Stimulated activated CD4-positive, alpha-beta T cell treated with anti-CD3 and anti-CD28 coated beads, Interleukin-1b, Interleukin-23, amount 100 ng/mL, for 24 hours (primary cell): ENCODE measurements around the gene GID8.

Experiments used
- DNase-seq, 4 experiments: peaks; one replicate each; pipeline ENCODE4 v3.0.0-alpha.2; 2020; ENCODE audit warnings: low read depth in 4 of 4, low spot score in 1 of 4

The GID8 gene

DNA sequence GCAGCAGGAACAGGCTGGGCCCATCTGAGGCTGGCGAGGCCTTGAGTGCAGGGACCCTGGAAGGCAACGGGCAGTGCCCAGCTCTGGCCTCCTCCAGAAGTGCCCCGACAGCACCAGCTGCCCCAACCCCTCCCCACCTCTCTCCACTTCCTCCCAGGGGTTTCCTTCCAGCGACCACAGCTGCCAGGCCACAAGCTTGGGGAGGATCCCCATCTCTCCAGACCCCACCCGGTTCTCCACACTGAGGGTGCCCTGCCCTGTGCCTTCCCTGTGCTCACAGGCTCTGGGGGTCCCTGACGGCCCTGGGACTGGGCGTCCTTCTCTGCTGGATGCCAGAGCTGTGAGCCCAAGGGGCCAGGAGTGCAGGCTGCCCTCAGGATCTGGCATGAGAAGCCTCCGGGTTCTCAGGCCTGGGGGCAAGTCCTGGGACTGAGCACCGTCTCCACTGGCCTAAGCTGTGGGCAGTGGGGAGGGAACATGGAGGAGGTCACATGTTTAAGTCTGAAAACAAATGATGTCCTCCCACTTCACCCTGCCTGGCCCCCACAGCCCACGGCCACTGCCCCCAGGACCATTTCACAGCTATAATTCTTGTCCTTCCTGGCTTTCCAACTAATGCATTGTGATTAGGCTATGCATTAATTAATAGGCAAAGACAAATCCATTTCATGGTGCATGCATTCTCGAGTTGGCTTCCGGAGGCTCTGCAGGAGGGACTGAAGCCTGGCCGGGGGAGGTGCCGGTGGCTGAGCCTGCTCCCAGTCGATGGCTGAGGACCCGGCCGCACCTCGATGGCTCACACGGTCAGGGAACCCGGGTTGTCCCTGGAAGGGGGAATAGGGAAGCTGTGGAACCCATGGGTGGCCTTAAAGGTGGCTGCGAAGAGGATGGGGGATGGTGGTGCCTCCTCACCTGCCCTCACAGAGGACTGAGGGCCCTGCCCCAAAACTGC is 44.5 kb downstream of the GID8 start:
- no peak for DNase-seq

DNA sequence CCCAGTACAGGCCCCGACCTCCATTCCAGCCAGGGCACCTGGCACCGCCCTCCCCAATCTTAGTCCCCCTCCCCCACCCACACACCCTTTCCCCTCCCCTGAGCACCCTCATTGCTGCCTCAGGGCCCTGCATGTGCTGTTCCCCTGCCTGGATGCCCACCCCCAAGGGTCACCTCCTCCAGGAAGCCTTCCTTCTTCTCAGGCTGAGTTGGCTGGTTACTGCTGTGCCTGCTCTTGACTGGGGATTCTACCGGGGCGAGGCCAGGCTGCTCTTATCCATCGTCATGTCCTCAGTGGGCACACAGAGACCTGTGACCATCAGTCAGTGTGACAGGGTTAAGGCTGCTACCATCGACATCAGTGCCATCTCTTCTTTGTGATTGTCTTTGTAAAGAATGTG is 45.3 kb downstream of the GID8 start:
- DNase-seq = no peak

DNA sequence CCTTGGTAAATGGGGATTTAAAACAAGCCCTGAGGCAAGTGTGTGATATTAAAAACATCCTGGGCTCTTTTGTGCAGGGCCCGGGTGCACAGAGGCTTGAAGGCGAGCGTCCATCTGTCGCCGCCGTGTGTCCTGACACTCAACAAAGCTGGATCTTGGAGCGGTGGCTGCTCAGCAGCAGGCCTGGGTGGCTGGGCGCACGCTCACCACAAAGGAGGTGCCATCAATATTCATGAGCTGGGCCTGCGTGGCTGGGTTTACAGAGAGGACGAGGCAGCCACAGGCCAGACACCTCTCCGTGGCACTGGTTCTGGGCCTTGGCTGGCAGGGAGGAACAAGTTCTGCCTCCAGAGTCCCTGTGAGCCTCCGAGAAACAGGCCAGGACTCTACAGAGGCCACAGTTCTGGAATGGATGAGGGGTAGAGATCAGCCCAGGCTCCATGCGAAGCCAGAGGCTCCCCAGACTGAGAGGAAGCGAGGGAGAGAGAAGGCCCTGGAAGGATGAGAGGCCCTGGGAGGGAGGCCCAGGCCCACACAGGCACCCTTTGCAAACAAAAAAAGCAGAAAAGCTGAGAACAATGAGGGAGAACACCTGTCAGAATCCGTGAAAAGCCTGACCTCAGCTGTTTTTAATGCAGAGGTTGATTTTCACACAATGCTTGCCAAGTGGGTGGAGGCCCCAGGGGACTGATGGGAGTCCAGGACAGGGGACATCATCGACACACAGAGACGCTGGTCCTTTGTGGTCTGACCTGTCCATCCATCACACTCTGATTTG is 46.9 kb downstream of the GID8 start:
- DNase-seq = no peak

DNA sequence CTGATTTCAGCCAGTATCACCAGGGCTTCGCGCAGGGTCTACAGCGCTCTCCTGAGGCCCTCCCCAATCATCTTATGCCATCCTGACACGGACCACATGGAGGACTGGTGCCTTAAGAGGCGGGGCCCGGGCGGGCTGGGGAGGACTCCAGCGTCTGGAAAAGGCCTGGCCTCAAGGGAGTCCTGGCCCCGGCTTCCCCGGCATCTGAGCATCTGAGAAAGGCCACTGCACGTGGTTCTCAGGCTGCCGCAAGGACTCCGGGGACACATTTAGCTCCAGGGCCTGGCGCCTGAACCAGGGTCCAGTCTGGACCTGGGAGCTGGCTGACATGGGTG is 47.5 kb downstream of the GID8 start:
- no peak for DNase-seq

DNA sequence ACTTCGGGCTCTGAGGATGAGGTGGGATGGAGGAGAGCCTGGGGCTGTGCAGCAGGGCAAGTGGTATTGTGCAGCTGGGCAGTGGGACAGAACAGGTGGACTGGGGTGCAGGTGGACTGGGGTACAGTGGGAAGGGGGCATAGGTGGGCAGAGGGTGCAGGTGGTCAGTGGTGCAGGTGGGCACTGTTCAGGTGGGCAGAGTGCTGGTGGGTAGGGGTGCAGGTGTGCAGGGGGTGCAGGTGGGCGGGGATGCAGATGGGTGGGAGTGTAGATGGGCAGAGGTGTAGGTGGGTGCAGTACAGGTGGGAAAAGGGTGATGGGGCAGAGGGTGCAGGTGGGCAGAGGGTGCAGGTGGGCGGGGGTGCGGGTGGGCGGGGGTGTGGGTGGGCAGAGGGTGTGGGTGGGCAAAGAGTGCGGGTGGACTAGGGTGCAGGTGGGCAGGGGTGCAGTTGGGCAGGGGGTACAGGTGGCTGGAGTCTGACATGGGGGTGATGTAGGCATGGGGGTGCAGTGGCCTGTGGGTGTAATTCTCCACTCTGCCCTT is 48.4 kb downstream of the GID8 start:
- no peak for DNase-seq

DNA sequence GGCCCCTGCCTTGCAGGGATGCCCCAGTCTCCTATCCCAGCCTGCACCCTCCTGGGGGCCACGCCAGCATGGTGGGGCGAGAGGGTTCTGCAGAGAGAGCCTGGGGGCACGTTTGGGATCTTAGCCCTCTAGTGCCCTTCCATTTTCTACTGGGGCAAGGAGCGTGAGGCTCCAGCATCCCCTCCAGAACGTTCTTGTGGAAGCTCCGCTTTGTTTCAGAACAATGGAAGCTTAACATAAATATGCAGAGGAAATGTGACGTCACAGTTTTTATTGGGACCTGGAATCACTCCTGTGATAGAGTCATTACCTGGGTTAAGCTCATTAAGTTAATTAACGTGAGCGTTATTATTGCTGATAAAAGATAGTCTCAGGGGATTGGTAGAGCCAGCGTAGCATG is 49.2 kb downstream of the GID8 start:
- no peak for DNase-seq

DNA sequence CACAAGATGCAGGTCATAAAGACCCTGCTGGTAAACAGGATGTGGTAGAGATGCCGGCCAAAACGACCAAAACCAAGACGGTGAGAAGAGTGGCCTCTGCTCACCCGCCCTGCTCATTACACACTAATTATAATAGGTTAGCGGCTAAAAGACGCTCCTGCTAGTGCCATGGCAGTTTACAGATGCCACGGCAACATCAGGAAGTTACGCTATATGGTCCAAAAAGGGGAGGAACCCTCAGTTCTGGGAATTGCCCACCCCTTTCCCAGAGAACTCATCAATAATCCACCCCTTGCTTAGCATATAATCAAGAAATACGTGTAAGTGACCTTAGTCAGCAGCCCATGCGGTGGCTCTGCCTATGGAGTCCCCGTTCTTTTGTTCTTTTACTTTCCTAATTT is 51.3 kb downstream of the GID8 start:
- DNase-seq = no peak

DNA sequence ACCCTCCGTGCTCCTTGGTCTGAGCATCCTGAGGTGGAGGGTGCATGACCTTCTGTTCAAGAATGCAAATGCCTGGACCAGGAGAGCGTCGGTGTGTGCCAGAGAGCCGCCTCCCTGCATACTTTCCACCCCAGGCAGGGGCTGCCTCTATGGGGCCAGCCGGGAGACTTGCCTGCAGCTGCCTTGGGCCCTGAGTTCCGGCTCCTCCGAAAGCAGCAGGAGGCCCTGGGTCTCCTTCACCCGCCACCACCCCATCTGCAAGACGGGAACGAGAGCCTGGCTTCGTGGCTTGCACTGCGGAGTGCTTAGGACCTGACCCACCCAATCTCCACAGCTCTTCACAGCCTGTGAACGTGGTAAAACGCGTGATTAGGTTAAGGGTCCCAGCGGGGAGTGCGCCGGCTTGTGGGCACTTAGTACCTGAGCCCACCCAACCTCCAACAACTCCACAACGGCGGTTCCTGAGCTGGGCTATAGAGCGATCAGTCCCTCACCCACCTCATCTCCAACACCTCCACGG is 52.4 kb downstream of the GID8 start:
- no peak for DNase-seq

DNA sequence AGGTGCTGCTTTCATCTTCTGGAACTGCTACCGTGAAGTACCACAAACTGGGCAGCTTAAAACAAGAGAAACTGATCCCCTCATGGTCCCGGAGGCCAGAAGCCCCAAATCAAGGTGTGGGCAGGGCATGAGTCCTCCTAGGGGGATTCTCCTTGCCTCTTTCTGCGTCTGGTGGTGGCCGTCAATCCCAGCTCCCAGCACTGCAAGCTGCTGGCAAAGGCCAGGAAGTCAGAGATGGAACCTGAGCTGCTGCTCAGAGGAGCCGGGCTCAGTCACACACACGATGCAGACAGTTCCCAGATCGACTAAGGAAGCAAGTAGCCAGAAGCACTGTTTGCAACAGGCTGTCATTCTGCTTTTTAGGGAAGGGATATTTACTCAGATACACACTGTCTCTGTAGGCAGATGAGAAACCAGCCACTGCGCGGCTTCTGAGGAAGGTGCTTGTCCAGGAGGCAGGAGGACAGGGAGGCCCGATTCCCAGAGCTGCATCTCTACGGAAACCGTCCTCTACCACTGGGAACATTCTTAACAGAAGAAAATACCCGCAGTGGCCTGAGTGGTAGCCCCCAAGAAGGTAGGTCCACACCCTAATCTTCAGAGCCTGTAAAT is 53.4 kb downstream of the GID8 start:
- DNase-seq = no peak

DNA sequence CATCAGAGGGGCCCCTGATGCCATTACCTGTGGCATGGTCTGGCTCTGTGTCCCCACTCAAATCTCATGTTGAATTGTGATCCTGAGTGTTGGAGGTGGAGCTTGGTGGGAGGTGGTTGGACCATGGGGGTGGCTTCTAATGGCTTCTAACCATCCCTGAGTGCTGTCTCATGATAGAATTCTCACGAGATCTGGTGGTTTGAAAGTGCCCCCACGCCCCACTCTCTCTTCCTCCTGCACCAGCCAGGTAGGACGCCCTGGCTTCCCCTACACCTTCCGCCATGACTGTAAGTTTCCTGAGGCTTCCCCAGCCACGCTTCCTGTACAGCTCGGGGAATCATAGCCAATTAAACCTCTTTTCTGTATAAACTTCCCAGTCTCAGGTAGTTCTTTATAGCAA is 53.9 kb downstream of the GID8 start:
- no peak for DNase-seq

DNA sequence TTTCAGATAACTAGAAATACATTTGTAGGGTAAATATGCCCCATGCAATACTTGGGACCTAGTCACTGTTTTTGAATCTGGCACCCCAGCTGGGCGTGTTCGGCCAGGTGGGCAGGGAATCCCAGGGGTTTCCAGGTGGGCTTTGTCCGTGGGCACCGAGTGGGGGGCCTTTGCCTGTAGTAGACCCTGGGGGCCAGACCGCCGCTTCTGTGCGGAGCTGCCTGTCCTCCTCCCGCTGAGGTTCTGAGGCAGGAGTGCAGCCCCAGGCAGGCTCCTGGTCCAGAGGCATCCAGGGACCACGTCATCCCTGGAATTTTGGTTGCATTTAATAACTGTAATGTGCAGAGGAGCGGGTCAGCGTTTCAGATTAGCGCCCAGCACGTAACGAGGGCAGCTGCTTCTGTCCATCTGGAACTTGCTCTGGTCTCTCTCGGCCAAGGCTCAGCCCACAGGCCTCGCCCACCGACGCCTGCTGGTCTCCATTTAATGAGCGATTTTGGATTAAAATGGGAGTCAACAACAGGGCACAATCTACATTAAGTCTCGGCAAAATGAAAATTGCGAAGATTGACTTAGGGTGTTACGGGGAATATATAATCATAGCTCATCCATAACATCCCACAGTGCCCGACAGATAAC is 56.0 kb downstream of the GID8 start:
- DNase-seq = no peak

DNA sequence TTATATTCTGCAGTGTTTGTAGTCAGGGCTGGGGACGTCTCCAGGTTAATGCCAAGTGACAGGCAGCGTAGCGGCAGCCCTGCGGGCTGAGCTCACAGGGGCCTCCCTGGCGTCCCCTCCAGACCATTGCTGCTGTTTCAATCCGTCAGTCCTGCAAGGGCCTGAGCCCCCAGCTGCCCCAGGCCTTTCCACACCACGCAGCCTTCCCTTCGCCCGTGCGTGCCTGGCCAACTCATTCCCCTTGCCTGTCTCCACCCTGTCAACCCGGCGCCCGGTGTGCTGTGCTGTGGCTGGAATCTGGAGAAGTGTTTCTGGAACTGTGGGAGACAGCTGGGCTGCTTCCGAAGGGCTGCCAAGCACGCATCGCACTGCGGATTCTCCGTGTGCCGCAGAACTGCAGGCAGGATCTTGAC is 56.9 kb downstream of the GID8 start:
- no peak for DNase-seq

DNA sequence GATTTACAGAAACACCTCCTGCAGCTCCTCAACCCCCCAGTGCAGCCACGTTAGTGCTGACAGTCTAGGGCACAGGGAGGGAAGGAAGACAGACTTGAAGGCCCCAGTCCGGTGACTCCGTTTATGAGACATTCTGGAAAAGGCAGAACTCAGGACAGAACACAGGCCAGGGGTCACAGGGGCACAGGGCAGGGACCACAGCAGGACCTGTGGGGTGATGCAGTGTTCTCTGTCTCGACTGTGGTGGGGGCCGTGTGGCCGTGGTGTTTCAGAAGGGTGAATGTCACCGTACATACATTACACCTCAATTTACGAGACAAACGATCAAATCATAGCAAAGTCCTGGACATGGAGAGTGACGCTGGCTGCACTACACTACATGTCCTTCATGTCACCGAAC is 57.5 kb downstream of the GID8 start:
- no peak for DNase-seq

DNA sequence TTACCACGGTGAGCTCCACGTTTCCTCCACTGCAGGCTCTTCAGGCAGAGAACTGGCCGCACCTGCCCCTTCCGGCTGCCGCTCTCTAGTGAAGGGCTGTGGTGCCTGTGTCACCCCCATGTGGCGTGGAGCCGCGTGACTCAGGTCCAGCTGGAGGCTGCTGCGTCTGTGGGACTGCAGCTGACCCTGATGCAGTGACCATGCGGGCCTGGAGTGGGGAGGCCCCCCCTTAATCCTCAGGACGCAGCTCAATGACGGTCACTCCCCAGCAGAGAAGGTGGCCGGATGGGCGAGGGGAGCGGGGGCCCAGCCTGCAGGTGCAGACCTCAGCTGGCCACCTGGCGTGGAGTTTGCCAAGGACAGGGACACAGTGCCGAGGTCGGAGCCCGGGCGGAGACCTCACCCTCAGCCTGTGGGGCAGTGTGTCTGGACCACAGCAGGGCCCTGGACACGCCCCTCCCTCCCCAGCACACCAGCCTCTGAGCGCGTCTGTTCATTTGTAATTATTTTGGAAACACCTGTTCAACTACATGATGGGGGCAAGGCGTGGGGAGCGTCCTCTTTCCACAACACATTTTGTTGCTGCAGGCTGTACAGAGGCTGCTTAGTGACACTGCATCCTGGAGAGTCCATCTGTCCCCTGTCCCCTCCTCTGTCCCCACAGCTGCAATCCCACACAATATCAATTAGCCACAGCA is 58.1 kb downstream of the GID8 start:
- DNase-seq = no peak

DNA sequence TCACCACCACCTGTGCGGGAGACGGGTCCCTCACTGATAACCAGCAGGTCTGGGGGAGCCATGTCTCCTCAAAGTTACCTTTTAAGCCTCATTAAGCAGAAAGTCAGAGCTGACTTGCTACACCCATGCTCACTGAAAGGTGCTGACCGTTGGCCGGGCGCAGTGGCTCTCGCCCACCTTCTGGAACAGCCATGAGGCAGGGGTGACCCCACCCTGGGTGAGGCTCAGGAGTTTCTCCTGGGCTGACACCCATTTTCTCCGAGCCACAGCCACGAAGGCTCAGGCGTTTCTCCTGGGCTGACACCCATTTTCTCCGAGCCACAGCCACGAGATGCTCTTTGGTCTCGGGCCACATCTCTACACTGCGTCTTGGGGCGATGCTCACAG is 58.6 kb downstream of the GID8 start:
- DNase-seq = no peak

DNA sequence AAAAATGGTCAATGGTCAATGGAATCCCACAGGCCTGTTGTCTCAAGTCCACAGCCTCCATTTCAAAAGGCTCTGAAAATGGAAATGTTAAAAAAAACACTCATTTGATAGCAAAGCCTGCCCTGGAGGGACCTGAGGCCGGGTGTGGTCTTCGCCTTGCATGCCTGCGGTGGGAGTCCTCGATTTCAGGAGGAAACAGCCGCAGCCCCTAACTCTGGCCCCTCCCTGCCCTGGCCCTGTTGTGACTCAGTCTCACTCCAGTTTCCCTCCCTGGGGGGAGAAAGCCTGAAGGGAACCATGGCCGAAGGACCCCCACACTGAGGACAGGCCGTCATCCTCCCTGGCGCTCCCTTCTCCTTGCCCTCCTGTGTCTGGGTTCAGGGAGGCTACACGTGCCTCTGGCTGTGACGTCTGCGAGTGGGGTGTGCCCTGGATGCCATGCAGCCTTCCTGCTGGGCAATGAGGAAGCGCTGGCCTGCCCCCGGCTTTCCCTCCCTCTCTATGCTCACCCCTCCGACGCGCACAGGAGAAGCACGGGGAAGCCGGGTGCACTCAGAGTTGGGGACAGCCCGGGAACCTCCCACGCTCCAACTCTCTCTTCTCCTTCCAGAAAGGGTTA is 59.6 kb downstream of the GID8 start:
- no peak for DNase-seq
